IMR-90 (cell line): ENCODE results near the gene DLG5.

Experiments
- ELK1 ChIP-seq: fragments of 150-350 bp; IDR thresholded peaks from 2 replicates; pipeline ENCODE4 v1.6.1; 2016; ENCODE audit warnings: low read depth, mild to moderate bottlenecking, low read length, moderate library complexity, borderline replicate concordance
- FOS ChIP-seq: fragments of 150-350 bp; IDR thresholded peaks from 2 replicates; pipeline ENCODE4 v1.6.1; 2016; ENCODE audit warnings: low read depth, low read length
- POLR2A ChIP-seq: IDR thresholded peaks from 2 replicates; pipeline ENCODE4 v1.6.1; 2012; ENCODE audit warnings: mild to moderate bottlenecking, low read depth, low read length
- TF ChIP-seq, protein P1 (sequence below): conservative IDR thresholded peaks from 2 replicates; pipeline ENCODE4 v1.5.1; 2012; ENCODE audit warnings: mild to moderate bottlenecking, low read depth, low read length, improper control_type of control experiment

DNA sequence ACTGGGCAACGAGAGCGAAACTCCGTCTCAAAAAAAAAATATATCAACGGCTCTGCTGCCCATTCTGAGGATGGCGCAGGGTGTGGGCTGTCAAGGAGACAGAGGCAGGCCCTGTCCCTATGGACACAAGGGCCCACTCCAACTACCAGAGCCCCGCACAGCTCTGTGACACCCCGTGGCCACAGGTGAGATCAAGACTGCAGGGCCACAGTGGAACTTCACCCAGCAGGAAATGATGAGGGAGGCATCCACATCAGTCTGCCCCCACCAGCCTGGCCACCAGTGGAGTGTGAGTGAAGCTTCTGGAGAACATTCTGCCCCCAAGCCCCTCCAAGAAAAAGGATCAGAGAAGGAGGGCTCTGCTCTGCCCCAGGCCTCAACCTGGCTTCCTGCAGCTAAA lies 136.7 kb downstream of the DLG5 start:
- TF ChIP-seq, protein P1, sequence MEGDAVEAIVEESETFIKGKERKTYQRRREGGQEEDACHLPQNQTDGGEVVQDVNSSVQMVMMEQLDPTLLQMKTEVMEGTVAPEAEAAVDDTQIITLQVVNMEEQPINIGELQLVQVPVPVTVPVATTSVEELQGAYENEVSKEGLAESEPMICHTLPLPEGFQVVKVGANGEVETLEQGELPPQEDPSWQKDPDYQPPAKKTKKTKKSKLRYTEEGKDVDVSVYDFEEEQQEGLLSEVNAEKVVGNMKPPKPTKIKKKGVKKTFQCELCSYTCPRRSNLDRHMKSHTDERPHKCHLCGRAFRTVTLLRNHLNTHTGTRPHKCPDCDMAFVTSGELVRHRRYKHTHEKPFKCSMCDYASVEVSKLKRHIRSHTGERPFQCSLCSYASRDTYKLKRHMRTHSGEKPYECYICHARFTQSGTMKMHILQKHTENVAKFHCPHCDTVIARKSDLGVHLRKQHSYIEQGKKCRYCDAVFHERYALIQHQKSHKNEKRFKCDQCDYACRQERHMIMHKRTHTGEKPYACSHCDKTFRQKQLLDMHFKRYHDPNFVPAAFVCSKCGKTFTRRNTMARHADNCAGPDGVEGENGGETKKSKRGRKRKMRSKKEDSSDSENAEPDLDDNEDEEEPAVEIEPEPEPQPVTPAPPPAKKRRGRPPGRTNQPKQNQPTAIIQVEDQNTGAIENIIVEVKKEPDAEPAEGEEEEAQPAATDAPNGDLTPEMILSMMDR = no peak
- no peak for TF ChIP-seq POLR2A
- TF ChIP-seq FOS = no peak
- TF ChIP-seq ELK1 = no peak
